GM19035 (cell line): ENCODE data around the gene FOXL1.
"Not testable (repeated sequence)": the region's sequence is repeated elsewhere in the genome, so short reads cannot be mapped to it uniquely, and the experiment has no call there.

Source experiments
- ATAC-seq: cut with Tn5 transposase; IDR thresholded peaks from one replicate; pipeline ENCODE4 v1.9.1; 2021; ENCODE audit not compliant: unreplicated experiment

FOXL1 gene

DNA sequence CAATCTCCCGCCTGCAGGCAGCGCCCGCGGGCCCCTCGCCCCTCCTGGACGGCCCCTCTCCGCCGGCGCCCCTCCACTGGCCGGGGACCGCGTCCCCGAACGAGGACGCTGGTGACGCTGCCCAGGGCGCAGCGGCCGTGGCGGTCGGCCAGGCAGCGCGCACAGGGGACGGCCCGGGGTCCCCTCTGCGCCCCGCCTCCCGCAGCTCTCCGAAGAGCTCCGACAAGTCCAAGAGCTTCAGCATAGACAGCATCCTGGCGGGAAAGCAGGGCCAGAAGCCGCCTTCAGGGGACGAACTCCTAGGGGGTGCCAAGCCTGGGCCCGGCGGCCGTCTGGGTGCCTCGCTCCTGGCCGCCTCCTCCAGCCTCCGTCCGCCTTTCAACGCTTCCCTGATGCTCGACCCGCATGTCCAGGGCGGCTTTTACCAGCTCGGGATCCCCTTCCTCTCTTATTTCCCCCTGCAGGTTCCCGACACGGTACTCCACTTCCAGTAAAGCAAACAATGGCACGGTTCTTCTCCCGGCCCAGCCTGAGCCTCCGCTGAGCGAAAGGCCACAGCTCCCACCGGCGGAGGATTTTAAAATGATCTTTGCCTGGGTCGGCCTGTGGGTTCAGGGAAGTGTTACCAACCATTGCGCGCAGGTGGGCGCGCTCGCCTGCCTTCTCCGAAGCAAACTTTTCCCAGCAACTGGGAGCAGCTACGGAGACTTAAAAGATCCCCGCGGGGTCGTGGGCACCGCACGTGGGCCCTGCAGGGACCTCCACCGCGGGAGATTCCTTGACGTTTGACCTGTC, 1.1 kb downstream of the FOXL1 start:
- ATAC-seq, result no peak

GRCh38 chr16:86580063-86580790, 1.9 kb downstream of the FOXL1 start:
- no peak for ATAC-seq

DNA sequence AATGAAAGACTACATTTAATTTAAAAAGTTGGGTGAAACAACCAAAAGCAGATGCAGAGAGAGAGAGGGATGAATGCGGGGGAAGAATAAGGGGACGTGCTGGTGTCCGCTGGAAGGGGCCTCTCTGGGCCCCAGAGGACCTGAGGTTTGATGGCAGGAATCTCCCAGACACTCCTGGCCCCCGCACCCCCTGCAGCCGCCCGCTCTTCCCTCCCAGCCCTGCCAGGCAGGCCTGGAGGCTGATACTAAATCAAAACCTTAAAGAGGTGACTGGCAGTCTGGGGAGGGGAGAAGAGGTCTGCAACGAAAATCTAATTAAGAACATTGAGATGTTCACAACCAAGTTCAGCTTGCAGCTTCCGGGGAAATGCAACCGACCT, 2.4 kb downstream of the FOXL1 start:
- ATAC-seq, result no peak

DNA sequence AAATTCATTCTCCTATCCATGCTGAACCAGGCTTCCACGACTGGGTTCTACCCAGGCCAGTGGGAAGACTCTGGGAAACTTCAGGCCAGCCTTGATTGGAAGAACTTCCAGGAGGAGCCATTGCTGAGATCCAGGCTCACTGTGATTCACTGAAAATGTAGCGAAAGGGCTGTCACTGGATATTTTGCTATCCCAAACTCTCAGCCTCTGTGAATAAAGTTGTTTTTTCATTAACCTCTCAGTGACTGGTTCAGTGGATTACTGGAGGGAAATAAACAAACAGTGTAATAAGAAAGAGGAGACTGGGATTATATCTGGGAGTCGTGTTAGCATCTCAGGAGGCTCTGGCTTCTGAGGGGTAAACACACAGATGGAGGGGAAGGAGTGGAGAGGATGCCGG, 3.1 kb downstream of the FOXL1 start:
- ATAC-seq, result no peak

DNA sequence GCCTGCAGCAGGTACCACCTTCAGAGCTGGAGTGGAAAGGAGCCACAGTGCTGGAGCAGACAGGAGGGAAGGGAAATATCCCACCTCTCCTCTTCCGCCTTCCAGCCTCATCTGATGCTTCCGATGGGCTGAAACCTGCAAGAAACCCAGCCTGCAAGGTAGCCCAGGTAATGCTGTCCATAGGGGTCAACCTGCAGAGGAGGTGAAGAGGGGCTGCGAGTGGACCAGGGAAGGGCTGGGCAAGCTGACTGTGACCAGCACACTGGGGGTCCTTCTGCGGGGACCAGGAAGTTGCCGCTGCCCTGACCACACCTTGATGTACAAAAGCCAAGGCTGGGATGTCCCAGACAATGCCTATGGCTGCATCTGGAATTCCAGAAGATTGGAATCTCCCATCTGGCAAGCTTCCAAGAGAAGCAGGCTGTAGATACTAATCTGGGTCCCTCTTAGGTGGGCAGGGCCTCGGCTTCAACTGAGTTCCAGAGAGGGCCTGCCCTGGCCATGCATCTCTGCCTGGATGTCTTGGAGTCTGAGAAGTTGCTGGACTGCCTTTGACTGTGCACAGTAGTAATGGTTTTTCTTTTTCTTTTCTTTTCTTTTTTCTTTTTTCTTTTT, 5.8 kb downstream of the FOXL1 start:
- no peak for ATAC-seq

GRCh38 chr16:86584726-86585721, 6.7 kb downstream of the FOXL1 start:
- no peak for ATAC-seq

- no peak for ATAC-seq
Observed at GRCh38 chr16:86585821-86586611, 7.7 kb downstream of the FOXL1 start.

DNA sequence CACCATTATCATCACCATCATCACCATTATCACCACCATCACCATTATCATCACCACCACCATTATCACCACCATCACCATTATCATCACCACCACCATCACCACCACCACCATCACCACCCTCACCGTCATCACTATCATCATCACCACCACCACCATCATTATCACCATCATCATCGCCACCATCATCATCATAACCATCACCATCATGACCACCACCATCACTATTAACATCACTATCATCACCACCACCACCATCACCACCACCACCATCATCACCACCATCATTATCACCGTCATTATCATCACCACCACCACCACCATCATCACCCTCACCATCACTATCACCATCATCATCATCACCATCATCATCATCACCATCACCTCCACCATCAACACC, 9.1 kb downstream of the FOXL1 start:
- ATAC-seq, result no peak

DNA sequence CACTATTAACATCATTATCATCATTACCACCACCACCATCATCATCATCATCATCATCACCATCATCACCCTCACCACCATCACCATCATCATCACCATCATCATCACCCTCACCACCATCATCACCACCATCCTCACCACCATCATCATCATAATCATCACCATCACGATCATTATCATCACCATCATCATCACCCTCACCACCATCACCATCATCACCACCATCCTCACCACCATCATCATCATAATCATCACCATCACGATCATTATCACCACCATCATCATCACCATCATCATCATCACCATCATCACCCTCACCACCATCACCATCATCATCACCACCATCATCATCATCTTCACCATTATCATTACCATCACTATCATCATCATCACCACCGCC, 9.6 kb downstream of the FOXL1 start:
- not testable (repeated sequence) for ATAC-seq

DNA sequence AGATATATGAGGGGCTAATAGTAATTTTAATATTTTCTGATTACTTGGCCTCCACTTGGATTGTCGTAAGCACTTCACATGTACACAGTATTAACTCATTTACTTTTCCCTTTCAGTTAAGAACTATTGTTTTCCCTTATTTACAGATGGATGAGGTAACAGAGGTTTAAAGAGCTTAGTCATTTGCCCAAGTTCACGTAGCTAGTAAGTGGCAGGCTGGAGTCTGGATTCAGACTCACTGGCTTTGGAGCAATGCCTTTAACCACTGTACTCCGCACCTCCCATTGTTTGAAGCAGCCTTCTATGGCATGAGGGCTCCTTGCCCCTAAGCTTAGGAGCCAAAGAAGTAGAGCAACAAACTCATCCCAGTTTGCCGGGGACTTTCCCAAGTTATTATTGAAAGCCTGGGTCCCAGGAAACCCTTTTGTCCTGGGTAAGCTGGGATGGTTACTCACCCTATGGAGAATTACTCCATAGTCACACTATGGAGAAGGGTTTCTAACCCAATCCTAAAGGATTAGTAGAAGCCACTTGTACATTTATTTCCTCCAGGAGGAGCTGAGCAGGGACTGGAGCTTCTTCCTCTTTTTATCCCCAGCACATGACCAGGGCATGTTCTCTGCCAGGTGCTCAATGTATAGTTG, 12.3 kb downstream of the FOXL1 start:
- ATAC-seq, result no peak

- no peak for ATAC-seq
Observed at GRCh38 chr16:86591270-86591669, 12.9 kb downstream of the FOXL1 start.

GRCh38 chr16:86593913-86594620, 15.7 kb downstream of the FOXL1 start:
- ATAC-seq, result no peak

DNA sequence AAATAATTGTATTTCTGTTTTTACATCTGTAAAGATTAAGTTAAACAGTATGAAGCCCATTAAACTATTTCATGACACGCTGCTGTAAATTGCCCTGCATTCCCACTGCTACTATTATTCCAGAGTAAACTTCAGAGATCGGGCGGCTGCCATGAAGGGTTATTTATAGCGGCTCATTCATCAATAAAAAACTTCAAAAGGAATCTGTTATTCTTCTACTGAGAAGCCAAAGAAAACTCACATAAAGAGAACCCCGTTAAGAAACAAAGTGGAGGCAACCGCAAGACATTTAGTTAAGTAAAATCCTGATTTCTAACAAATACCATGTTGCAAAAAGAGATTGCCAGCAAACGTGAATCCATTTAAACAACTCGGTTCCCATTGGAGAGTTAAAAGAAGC, 16.4 kb downstream of the FOXL1 start:
- ATAC-seq, result no peak

GRCh38 chr16:86595983-86596605, 17.7 kb downstream of the FOXL1 start:
- no peak for ATAC-seq

- ATAC-seq, result no peak
Observed at GRCh38 chr16:86597126-86597879, 19.0 kb downstream of the FOXL1 start.

DNA sequence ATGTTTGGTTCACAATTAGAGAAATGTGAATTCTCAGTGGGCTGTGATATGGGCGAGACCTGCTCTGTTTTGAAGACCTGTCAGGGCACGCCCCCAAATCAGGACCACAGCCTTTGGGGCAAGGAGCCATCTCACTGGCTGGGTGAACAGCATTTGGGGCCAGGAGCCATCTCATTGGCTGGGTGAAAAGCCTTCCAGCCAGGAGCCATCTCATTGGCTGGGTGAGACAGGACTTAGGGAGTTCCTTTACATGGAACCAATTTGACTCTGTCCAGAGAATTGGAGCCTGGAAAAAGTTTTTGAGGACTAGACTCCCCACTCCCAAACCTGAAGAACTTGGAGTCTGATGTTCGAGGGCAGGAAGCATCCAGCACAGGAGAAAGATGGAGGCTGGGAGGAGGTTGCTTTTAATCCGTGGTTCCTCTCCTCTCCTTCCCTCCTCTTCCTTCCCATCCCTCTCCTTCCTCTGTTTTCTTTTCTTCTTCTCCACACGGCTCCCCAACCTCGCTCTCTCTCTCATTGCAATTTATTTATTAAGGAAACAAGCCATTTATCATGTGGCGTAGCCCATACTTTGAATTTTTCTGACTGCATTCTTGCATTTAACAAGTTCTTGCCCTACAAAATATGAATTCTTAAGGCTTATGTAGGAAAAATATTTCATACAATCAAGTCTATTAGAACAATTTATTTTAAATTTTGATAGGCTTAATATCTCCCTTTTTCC, 19.7 kb downstream of the FOXL1 start:
- no peak for ATAC-seq
